H1 (cell line): ENCODE data around the gene RRP1B. TPM values are rescaled to one million over a fixed set of nuclear protein-coding genes. Genes with fewer than 3 reads are reported as not detected.

Source experiments
- ATF3 ChIP-seq: IDR thresholded peaks from 2 replicates; pipeline ENCODE4 v1.6.1; 2011; ENCODE audit warnings: low read depth, mild to moderate bottlenecking, low read length; ENCODE audit not compliant: insufficient read depth
- CHD7 ChIP-seq: fragments of 300-600 bp; sonication (generic); IDR thresholded peaks from 2 replicates; pipeline ENCODE4 v1.7.1; 2012; ENCODE audit warnings: low read length, moderate library complexity, mild to moderate bottlenecking, inconsistent platforms; ENCODE audit not compliant: insufficient replicate concordance
- EGR1 ChIP-seq: IDR thresholded peaks from 2 replicates; pipeline ENCODE4 v1.6.1; 2011; ENCODE audit warnings: low read depth, low read length, borderline replicate concordance
- TAF7 ChIP-seq: optimal IDR thresholded peaks from 2 replicates; pipeline ENCODE3; 2011; ENCODE audit warnings: low read depth, mild to moderate bottlenecking, inconsistent platforms, low read length, moderate library complexity, borderline replicate concordance
- polyA plus RNA-seq, 7 experiments: library from polyadenylated mRNA; depleted of rRNA in 3 of 7; stranded (reverse) in 5 of 7; unstranded in 2 of 7; fragments of >200 nt in 5 of 7; fragments of 200-250 nt in 2 of 7; gene quantifications; 1 replicate in 5 of 7; 2 replicates in 1 of 7; 4 replicates in 1 of 7; pipeline versions ENCODE4 v1.2.1 to v1.2.3, GENCODE V29; 2011 to 2013; ENCODE audit warnings: missing spikeins in 2 of 7, mixed read lengths in 2 of 7
- total RNA-seq: library from RNA; stranded (reverse); fragmentation: NEBNext Ultra II Directional; extraction: Animal tissue kit (Norgen Biotek cat#: 25700); gene quantifications from 2 replicates; pipeline ENCODE4 v1.2.1, GENCODE V29; 2021

RRP1B gene
- total and polyA plus RNA-seq, 2 of the 8 experiments (the other 6 are each of a cell fraction or from before 2014, with no cell fraction given): 25.8 to 97.3 TPM

- TF ChIP-seq CHD7 (no peak), EGR1 (no peak), ATF3 (no peak), TAF7 (no peak)
- TF ChIP-seq, all 59 proteins: peak for 0
Observed at GRCh38 chr21:43739621-43740435, 80.5 kb downstream of the RRP1B start (continued).
